ENCODE measurements around the gene MYADML2.

GRCh38 chr17:81986606-81987005 lies 39.6 kb upstream of the MYADML2 start:
- TF ChIP-seq EP300 (IDR thresholded peaks at IDR 0.05; ENCODE audit: borderline replicate concordance) (no peak), TEAD4 (IDR thresholded peaks at IDR 0.05) (no peak), CREB1 (IDR thresholded peaks at IDR 0.05; ENCODE audit: low read depth) (no peak), NFIC (IDR thresholded peaks at IDR 0.05) (no peak), RAD21 (IDR thresholded peaks at IDR 0.05; ENCODE audit: low read depth) (no peak), FOXM1 (IDR thresholded peaks at IDR 0.05; ENCODE audit: borderline replicate concordance, low read depth) (no peak), USF1 (IDR thresholded peaks at IDR 0.05) (no peak), TCF12 (IDR thresholded peaks at IDR 0.05; ENCODE audit: low read depth) (no peak)
